ENCODE measurements around the gene CDC27. TPM values are rescaled to one million over a fixed set of nuclear protein-coding genes. Genes with fewer than 3 reads are reported as not detected.
"Not testable (repeated sequence)": the region's sequence is repeated elsewhere in the genome, so short reads cannot be mapped to it uniquely, and the experiment has no call there.

The CDC27 gene
- total RNA-seq, 1 donor from 2014 or later = 73.7 TPM

DNA sequence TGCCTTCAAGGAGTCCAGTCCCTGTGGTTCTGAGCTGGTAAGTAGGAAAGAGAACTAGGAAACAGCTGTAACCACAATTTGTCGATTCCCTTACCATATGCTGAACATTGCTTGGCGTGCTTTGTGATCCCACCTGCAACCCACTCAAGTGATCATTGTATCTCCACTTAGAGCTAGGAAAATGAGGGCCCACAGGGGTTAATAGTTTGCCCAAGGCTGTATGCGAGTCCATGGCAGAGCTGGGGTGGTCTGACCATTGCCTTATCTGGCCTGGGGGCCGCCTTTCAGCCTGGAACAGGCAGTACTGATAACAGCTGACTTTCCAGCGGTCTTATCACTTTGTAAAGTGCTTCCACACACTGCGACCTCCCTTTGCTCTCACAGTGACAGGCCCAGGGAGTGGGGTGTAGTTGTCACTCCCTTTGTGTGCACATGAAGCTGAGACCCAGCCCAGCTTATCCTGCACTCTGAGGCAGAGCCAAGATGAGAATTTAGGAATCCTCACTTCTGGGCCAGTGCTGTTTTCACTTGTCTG lies 29.9 kb upstream of the CDC27 start:
- DNase-seq (ENCODE audit: low read depth) (no peak), FAIRE-seq (no peak)
- Histone ChIP-seq H3K27me3 (ENCODE audit: control insufficient read depth, insufficient read depth, low read length) (peaks cover 2% of the 10 kb centered on the region), H3K4me3 (ENCODE audit: low read depth, low read length) (no peak overlapping the region), H3K36me3 (ENCODE audit: control insufficient read depth, insufficient read depth, low read length) (no peaks in the 10 kb centered on the region)
- TF ChIP-seq, protein P1, sequence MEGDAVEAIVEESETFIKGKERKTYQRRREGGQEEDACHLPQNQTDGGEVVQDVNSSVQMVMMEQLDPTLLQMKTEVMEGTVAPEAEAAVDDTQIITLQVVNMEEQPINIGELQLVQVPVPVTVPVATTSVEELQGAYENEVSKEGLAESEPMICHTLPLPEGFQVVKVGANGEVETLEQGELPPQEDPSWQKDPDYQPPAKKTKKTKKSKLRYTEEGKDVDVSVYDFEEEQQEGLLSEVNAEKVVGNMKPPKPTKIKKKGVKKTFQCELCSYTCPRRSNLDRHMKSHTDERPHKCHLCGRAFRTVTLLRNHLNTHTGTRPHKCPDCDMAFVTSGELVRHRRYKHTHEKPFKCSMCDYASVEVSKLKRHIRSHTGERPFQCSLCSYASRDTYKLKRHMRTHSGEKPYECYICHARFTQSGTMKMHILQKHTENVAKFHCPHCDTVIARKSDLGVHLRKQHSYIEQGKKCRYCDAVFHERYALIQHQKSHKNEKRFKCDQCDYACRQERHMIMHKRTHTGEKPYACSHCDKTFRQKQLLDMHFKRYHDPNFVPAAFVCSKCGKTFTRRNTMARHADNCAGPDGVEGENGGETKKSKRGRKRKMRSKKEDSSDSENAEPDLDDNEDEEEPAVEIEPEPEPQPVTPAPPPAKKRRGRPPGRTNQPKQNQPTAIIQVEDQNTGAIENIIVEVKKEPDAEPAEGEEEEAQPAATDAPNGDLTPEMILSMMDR (IDR thresholded peaks at IDR 0.05; ENCODE audit: insufficient read depth, low read length, severe bottlenecking) = no peak

DNA sequence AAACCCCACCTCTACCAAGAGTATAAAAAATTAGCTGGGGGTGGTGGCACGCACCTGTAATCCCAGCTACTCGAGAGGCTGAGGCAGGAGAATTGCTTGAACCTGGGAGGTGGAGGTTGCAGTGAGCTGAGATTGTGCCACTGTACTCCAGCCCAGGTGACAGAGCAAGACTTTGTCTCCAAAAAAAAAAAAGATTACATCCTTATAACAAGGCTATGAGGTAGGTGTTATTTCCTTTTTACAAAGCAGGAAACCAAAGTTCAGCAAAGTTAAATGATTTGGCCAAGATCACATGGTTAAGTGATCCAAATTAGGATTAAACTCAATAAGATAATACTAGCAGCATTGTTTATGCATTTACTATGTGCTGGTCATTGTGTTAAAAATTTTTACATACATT lies 28.2 kb upstream of the CDC27 start:
- FAIRE-seq; DNase-seq (ENCODE audit: low read depth); H3K4me3 ChIP-seq (ENCODE audit: low read depth, low read length); H3K27me3 ChIP-seq (ENCODE audit: control insufficient read depth, insufficient read depth, low read length); H3K36me3 ChIP-seq (ENCODE audit: control insufficient read depth, insufficient read depth, low read length): not testable (repeated sequence)

DNA sequence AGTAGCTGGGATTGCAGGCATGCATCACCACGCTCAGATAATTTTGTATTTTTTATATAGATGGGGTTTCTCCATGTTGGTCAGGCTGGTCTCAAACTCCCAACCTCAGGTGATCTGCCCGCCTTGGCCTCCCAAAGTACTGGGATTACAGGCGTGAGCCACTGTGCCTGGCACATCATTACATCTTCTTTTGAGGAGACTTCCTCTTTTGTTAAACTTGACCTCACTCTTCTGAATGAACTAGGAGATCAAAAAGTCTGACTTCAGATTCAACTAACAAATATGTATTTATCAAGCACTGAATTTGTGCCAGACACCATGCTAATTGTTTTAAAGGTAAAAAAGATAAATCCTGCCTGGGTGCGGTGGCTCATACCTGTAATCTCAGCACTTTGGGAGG lies 27.7 kb upstream of the CDC27 start:
- not testable (repeated sequence) for FAIRE-seq; DNase-seq (ENCODE audit: low read depth); H3K36me3 ChIP-seq (ENCODE audit: control insufficient read depth, insufficient read depth, low read length)

DNA sequence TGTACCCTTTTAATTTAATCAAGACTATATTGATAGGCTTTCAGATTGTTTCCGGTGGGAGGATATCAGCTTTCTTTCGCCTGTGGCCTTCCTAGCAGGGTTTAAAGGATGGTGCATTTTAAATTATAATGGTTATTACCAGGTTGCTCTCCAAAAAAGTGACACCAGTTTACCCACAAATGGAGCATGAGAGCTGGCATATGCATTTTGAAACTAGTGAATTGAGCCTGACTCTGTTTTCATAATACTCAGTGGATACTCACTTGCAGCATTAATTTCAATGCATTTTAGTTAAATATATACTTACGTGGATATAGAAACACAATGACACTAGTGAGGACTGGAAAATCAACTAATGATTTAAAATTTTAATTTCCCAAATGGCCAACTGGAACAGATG lies 25.8 kb upstream of the CDC27 start:
- DNase-seq (ENCODE audit: low read depth) = no peak
- H3K4me3 ChIP-seq (ENCODE audit: low read depth, low read length) = no peak overlapping the region
- H3K27me3 ChIP-seq (ENCODE audit: control insufficient read depth, insufficient read depth, low read length) = peaks cover 2% of the 10 kb centered on the region
- H3K36me3 ChIP-seq (ENCODE audit: control insufficient read depth, insufficient read depth, low read length) = no peaks in the 10 kb centered on the region
- TF ChIP-seq, protein P1 (IDR thresholded peaks at IDR 0.05; ENCODE audit: insufficient read depth, low read length, severe bottlenecking) = no peak
- FAIRE-seq = no peak

More for the DNA sequence above, 27.7 kb upstream of the CDC27 start:
- H3K4me3 ChIP-seq (ENCODE audit: low read depth, low read length); H3K27me3 ChIP-seq (ENCODE audit: control insufficient read depth, insufficient read depth, low read length): not testable (repeated sequence)

DNA sequence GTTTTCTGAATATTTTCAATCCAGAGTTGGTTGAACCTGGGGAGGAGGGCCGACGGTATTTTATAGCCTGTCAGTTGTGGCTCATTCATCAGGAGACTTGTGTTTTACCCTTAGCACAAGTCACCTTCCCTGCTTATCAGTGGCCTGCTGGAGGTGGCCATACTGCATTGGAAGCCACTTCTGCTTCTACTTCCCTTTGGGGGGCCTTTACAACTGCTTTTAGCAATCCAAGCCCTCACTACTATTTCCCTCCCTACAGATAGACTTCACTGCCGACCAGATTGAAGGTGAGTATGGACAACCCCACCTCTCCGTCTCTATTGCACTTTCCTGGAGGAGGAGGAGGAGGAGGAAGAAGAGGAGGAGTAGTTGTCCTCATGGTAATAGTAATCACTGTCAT lies 24.4 kb upstream of the CDC27 start:
- no peak for DNase-seq (ENCODE audit: low read depth)
- Histone ChIP-seq H3K36me3 (ENCODE audit: control insufficient read depth, insufficient read depth, low read length) (no peaks in the 10 kb centered on the region), H3K4me3 (ENCODE audit: low read depth, low read length) (no peak overlapping the region), H3K27me3 (ENCODE audit: control insufficient read depth, insufficient read depth, low read length) (no peaks in the 10 kb centered on the region)
- TF ChIP-seq, protein P1 (IDR thresholded peaks at IDR 0.05; ENCODE audit: insufficient read depth, low read length, severe bottlenecking) = no peak
- no peak for FAIRE-seq

DNA sequence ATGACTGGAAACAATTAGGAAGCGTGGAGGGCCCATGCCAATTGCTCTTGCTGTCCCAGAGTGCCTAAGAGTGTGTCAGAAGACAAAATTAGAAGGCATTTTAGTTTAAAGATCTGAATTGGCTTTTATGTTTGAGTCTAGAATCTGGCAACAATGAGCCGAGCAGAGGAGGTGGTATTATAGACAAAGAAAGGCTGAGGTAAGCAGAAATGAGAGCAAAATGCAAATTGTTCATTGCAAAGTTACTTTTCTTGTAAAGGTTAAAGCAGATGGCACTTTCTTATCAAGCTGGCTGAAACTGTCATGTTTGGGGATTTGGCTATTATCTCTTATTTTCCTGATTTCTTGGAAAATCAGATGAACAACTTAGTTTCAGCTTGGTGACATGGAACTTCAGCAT lies 23.4 kb upstream of the CDC27 start:
- no peak for DNase-seq (ENCODE audit: low read depth)
- no peak for FAIRE-seq
- Histone ChIP-seq H3K27me3 (ENCODE audit: control insufficient read depth, insufficient read depth, low read length) (no peaks in the 10 kb centered on the region), H3K36me3 (ENCODE audit: control insufficient read depth, insufficient read depth, low read length) (no peaks in the 10 kb centered on the region), H3K4me3 (ENCODE audit: low read depth, low read length) (no peak overlapping the region)
- TF ChIP-seq, protein P1 (IDR thresholded peaks at IDR 0.05; ENCODE audit: insufficient read depth, low read length, severe bottlenecking) = no peak

DNA sequence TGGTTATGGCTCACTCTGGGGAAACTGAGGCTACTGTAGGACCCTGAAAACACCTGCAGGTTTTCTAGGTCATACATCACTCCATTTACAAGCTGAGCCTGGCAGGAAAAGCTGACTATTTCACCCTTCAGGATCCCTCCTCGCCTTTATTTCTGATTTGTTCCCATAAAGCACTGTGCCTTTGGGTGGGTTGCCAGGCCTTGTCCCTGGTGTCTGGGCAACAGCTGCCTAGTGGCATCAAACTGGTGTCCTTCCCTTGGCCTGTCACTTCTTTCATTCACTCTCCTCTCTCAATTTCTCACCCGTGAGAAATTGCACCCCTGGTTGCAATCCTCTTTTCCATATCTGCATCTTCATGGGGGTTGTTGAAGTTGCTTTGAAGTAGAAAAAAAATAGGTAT lies 21.7 kb upstream of the CDC27 start:
- Histone ChIP-seq H3K4me3 (ENCODE audit: low read depth, low read length) (no peak overlapping the region), H3K27me3 (ENCODE audit: control insufficient read depth, insufficient read depth, low read length) (no peaks in the 10 kb centered on the region), H3K36me3 (ENCODE audit: control insufficient read depth, insufficient read depth, low read length) (no peaks in the 10 kb centered on the region)
- no peak for DNase-seq (ENCODE audit: low read depth)
- no peak for FAIRE-seq
- TF ChIP-seq, protein P1 (IDR thresholded peaks at IDR 0.05; ENCODE audit: insufficient read depth, low read length, severe bottlenecking) = no peak

Measured in bronchial epithelial cell (primary cell).